ENCODE measurements around the gene RUNX3.
"Not testable (repeated sequence)": the region's sequence is repeated elsewhere in the genome, so short reads cannot be mapped to it uniquely, and the experiment has no call there.

RUNX3 gene

DNA sequence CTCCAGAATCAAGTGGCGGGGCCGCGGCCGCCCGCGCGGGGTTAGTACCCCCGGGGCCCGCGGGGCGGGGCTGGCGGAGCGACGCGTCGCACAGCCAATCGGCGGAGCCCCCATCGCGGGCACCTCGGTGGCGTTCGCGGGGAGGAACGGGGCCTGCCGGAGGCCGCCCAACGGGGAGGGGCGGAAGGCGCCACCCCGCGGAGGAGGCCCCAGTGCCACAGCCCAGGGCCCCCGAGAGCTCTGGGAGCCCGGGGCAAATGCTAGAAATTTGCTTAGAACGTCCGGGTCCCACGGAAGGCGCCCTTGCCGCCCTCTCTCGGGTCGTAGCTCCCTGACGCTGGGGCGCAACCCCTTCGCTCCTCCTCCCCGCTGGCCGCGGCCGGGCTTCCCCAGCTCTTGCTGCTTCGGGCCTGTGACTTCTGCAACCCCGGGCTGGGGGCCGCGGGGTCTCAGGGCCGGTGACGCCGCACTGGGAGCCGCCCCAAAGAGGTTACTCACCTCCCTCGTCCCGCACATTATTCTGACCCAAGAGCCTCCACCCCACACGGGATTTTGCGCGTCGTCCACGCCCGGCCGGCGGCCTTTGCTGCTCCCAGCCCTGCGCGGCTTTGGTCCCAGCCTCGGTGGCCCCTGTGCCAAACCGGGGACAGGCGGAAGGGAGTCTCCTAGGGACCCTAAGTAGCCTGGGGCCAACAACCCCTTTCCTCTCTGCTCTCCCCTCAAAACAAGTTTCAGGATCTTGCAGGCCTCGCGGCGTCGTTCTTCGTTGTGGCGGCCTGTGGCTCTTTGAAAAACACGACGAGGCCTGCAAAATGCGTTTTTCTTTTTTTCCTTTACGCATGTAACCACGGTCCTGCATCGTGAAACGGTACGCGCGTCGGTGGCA, at the start of gene RUNX3:
RUNX3 (minus strand) TSS at position 17 of the 886 bp plus-strand sequence. CDS start 408 bp downstream, outside the sequence.
- Histone ChIP-seq H3K9me3 (ENCODE audit: low read length) (peaks cover 4% of the 10 kb centered on the region), H3K27me3 (ENCODE audit: control insufficient read depth in 1 of 2, insufficient read depth in 2 of 2, low read length in 2 of 2) (peaks cover 77 to 91% of the 10 kb centered on the region in 2 donors), H3K4me3 (ENCODE audit: low read depth in 1 of 2, low read length in 2 of 2) (no peak within 1 kb of the TSS), H3K36me3 (ENCODE audit: insufficient read depth, low read length) (no peaks in the 10 kb centered on the region), H3K27ac (ENCODE audit: low read depth, low read length) (no peak within 1 kb of the TSS), H3K9ac (ENCODE audit: low read length) (no peak within 1 kb of the TSS), H3K4me1 (ENCODE audit: insufficient read depth, low read length) (no peaks in the 10 kb centered on the region)

DNA sequence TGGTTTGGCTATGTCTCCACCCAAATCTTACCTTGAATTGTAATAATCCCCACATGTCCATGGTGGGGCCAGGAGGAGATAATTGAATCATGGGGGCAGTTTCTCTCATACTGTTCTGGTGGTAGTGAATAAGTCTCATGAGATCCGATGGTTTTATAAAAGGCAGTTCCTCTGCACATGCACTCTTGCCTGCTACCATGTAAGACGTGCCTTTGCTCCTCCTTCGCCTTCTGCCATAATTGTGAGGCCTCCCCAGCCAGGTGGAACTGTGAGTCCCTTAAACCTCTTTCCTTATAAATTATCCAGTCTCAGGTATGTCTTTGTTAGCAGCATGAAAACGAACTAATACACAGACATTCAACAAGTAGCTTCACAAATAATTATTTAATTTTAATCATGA, 49.2 kb upstream of the RUNX3 start:
- H3K9ac ChIP-seq (ENCODE audit: low read length); H3K4me3 ChIP-seq (ENCODE audit: low read depth in 1 of 2, low read length in 2 of 2); H3K36me3 ChIP-seq (ENCODE audit: insufficient read depth, low read length); H3K27me3 ChIP-seq (ENCODE audit: control insufficient read depth in 1 of 2, insufficient read depth in 2 of 2, low read length in 2 of 2); H3K4me1 ChIP-seq (ENCODE audit: insufficient read depth, low read length); H3K27ac ChIP-seq (ENCODE audit: low read depth, low read length): not testable (repeated sequence)
- H3K9me3 ChIP-seq (ENCODE audit: low read length), result peaks cover 11% of the 10 kb centered on the region

DNA sequence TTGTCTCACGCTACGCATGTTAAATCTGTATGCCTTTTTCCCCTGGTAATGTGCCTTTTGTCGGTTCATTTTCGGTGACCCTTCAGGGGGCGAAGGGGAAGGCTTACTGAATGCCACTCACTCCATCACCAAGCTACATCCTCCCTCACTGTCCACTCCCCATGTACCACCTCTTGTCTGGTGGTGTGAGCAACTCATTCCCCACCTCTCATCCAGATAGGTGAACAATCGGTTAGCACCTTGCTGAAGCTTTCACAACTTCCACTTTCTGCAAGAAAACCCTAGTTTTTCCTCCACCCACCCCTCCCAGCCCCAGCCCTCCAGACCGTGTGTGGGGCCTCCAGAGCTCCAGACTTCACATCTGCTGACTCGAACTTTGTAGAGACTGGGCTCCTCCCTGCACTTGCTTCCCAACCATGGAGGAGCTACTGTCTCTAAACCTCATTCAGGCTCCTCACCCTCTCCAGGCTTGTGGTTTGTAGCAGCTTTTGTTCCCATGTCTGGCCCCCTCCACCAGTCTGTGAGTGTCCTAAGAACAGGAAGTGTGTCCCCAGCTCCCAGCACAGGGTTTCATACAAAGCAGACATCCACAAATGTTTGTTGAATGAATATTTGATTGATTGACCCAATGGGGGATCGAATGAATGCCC, 48.4 kb upstream of the RUNX3 start:
- Histone ChIP-seq H3K27ac (ENCODE audit: low read depth, low read length) (no peak overlapping the region), H3K27me3 (ENCODE audit: control insufficient read depth in 1 of 2, insufficient read depth in 2 of 2, low read length in 2 of 2) (no peaks in the 10 kb centered on the region), H3K4me1 (ENCODE audit: insufficient read depth, low read length) (no peaks in the 10 kb centered on the region), H3K4me3 (ENCODE audit: low read depth in 1 of 2, low read length in 2 of 2) (no peak overlapping the region), H3K9me3 (ENCODE audit: low read length) (peaks cover 11% of the 10 kb centered on the region), H3K36me3 (ENCODE audit: insufficient read depth, low read length) (no peaks in the 10 kb centered on the region), H3K9ac (ENCODE audit: low read length) (no peak overlapping the region)

DNA sequence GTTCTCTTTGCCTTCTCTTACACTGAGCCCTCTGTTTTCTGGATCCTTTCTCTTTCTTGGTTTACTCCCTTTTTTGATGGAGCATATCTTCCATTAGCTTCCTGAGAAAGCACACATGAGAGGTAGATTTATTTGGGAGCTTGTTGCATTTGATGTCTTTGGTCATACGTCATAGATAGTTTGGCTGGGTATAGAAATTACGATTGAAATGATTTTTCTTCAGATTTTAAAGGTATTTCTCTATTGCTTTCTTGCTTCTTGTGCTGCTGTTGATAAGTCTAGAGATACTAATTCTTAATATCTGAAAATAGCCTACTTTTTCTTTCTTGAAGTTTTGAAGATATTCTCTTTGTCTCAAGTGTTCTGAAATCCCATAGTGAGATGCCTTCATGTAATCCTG, 45.3 kb upstream of the RUNX3 start:
- no peak overlapping the region for H3K9ac ChIP-seq (ENCODE audit: low read length)
- H3K36me3 ChIP-seq (ENCODE audit: insufficient read depth, low read length), result no peaks in the 10 kb centered on the region
- no peak overlapping the region for H3K27ac ChIP-seq (ENCODE audit: low read depth, low read length)
- H3K4me1 ChIP-seq (ENCODE audit: insufficient read depth, low read length), result no peaks in the 10 kb centered on the region
- no peak overlapping the region for H3K4me3 ChIP-seq (ENCODE audit: low read depth in 1 of 2, low read length in 2 of 2)
- H3K9me3 ChIP-seq (ENCODE audit: low read length), result peaks cover 11% of the 10 kb centered on the region
- H3K27me3 ChIP-seq (ENCODE audit: control insufficient read depth in 1 of 2, insufficient read depth in 2 of 2, low read length in 2 of 2), result no peaks in the 10 kb centered on the region

DNA sequence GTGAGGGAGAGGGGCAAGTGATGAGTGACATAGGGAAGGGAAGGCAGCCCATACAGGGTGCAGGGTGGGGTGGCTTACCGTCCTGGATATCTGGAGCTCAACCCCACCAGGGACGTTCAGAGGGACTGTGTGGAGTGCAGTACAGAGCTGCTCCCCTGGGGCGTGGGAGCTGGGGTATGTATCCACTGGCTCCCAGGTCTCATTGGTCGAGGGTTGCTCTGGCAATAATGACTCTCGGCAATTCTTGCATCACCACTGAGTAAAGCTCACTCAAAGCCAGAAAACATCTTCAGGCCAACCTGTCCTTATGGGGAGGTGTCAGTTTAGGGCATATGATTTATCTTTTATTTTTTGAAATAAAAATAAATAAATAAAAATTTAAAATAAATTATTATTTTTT, 43.2 kb upstream of the RUNX3 start:
- Histone ChIP-seq H3K27ac (ENCODE audit: low read depth, low read length) (no peak overlapping the region), H3K27me3 (ENCODE audit: control insufficient read depth in 1 of 2, insufficient read depth in 2 of 2, low read length in 2 of 2) (no peaks in the 10 kb centered on the region), H3K9me3 (ENCODE audit: low read length) (peaks cover 11% of the 10 kb centered on the region), H3K4me3 (ENCODE audit: low read depth in 1 of 2, low read length in 2 of 2) (no peak overlapping the region), H3K9ac (ENCODE audit: low read length) (no peak overlapping the region), H3K36me3 (ENCODE audit: insufficient read depth, low read length) (no peaks in the 10 kb centered on the region), H3K4me1 (ENCODE audit: insufficient read depth, low read length) (no peaks in the 10 kb centered on the region)

DNA sequence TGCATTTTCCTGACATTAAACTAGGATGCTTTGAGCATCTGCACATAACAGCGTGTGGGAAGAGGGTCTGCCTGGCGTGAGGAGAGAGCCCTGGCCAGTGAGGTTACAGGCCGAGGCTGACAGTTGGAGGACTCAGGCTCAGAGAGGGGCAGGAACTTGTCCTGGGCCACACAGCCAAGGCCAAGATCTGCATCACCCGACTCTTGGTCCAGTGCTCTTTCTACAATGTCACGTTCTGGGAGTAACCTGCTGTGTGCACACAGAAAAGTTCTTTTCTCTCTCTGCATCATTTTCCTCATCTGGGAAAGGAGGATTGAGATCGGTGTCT, 42.8 kb upstream of the RUNX3 start:
- no peak overlapping the region for H3K4me3 ChIP-seq (ENCODE audit: low read depth in 1 of 2, low read length in 2 of 2)
- peaks cover 11% of the 10 kb centered on the region for H3K9me3 ChIP-seq (ENCODE audit: low read length)
- no peak overlapping the region for H3K9ac ChIP-seq (ENCODE audit: low read length)
- H3K27ac ChIP-seq (ENCODE audit: low read depth, low read length), result no peak overlapping the region
- no peaks in the 10 kb centered on the region for H3K27me3 ChIP-seq (ENCODE audit: control insufficient read depth in 1 of 2, insufficient read depth in 2 of 2, low read length in 2 of 2)
- H3K36me3 ChIP-seq (ENCODE audit: insufficient read depth, low read length), result no peaks in the 10 kb centered on the region
- no peaks in the 10 kb centered on the region for H3K4me1 ChIP-seq (ENCODE audit: insufficient read depth, low read length)

DNA sequence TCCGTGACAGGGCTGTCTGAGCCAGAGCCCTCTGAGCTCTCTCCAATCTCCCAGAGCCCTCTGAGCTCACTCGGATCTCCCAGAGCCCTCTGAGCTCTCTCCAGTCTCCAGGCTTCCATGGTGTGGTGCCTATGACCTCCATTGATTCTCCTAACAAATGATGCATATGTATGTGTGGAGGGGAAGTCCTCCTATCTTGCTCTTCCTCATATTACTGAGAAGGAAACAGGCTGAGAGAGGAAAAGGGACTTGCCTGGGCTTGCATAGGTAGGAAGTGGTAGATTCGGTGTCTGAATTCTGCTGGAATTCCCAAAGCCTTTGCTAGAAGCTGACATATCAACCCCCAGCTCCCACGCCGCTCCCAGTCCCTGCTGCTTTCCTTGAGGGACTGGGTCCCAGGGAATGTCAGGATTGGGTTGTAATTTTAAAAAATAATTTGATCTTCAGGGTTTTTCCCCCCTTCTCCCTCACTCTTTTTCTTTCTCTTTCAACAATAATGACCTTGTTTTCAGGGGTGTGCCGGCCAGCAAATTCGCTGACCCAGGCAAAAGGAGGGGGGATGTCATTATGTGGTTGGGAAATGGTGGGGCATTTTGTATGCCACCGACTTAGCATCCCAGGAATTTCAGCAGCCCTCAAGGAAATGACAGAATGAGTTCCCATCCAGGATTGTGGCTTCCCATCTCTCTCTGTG, 42.3 kb upstream of the RUNX3 start:
- no peak overlapping the region for H3K4me3 ChIP-seq (ENCODE audit: low read depth in 1 of 2, low read length in 2 of 2)
- H3K9ac ChIP-seq (ENCODE audit: low read length), result no peak overlapping the region
- peaks cover 11% of the 10 kb centered on the region for H3K9me3 ChIP-seq (ENCODE audit: low read length)
- H3K27ac ChIP-seq (ENCODE audit: low read depth, low read length), result no peak overlapping the region
- H3K27me3 ChIP-seq (ENCODE audit: control insufficient read depth in 1 of 2, insufficient read depth in 2 of 2, low read length in 2 of 2), result no peaks in the 10 kb centered on the region
- no peaks in the 10 kb centered on the region for H3K4me1 ChIP-seq (ENCODE audit: insufficient read depth, low read length)
- no peaks in the 10 kb centered on the region for H3K36me3 ChIP-seq (ENCODE audit: insufficient read depth, low read length)

DNA sequence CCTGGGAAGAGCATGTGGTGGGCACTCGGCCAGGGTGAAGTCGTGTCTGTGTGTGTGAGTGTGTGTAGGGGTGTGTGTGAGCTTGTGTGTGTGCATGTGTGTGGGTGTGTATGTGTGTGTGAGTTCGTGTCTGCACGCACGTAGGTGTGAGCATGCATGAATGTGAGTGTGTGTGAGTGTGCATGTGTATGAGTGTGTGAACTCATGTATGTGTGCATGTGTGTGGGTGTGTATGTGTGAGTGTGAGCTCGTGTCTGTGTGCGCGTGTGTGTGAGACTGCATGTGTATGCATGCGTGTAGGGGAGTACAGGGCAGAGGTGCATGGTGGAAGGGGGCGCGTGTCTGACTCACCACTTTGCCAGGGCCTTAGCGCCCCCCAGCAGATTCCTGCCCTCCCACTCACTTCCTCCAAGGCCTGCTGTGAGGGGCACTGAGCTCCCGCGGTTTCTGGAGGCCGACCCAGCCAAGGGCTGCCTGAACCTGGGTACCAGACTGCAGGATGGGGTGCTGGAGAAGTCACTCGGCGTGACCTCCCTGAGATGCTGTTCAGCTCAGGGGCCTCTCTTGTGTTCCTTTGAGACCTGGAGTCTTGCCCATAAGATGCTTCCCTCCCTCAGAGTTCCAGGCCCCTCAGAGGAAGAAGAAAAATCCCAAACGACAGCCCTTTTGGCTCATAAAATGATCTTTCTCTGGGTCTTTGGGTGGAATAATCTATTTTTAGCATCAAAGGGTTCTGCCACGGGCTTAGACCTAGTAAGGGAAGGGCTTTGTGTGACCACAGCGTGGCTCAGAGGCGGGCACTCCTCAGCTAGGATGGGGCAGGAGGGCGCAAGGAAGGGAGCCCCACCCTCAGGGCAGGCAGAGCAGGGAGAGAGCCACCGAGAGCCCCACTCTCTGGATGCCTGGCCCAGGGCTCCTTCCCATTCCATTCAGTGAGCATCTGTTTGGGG, 41.1 kb upstream of the RUNX3 start:
- peaks cover 8% of the 10 kb centered on the region for H3K9me3 ChIP-seq (ENCODE audit: low read length)
- H3K27me3 ChIP-seq (ENCODE audit: control insufficient read depth in 1 of 2, insufficient read depth in 2 of 2, low read length in 2 of 2), result no peaks in the 10 kb centered on the region
- H3K27ac ChIP-seq (ENCODE audit: low read depth, low read length), result no peak overlapping the region
- no peaks in the 10 kb centered on the region for H3K4me1 ChIP-seq (ENCODE audit: insufficient read depth, low read length)
- no peak overlapping the region for H3K4me3 ChIP-seq (ENCODE audit: low read depth in 1 of 2, low read length in 2 of 2)
- no peak overlapping the region for H3K9ac ChIP-seq (ENCODE audit: low read length)
- H3K36me3 ChIP-seq (ENCODE audit: insufficient read depth, low read length), result no peaks in the 10 kb centered on the region

DNA sequence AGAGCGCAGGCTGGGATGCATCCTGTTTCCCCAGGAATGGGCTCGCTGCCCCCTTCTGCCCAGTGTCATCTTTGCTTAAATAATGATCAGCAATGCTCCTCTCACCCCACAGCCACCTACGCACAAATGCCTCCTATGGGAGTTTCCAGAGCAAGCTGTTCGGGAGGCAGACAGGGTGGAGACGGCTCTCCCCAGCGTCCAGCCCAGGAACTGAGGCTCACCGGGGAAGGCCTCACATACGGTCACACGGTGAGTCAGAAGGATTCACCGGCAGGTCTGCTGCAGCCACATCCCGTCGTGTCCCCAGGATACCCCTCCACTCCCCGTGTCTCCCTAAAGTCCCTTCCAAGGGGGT, 40.3 kb upstream of the RUNX3 start:
- H3K27me3 ChIP-seq (ENCODE audit: control insufficient read depth in 1 of 2, insufficient read depth in 2 of 2, low read length in 2 of 2), result no peaks in the 10 kb centered on the region
- H3K9me3 ChIP-seq (ENCODE audit: low read length), result peaks cover 2% of the 10 kb centered on the region
- H3K36me3 ChIP-seq (ENCODE audit: insufficient read depth, low read length), result no peaks in the 10 kb centered on the region
- H3K4me1 ChIP-seq (ENCODE audit: insufficient read depth, low read length), result no peaks in the 10 kb centered on the region
- no peak overlapping the region for H3K9ac ChIP-seq (ENCODE audit: low read length)
- no peak overlapping the region for H3K27ac ChIP-seq (ENCODE audit: low read depth, low read length)
- H3K4me3 ChIP-seq (ENCODE audit: low read depth in 1 of 2, low read length in 2 of 2), result no peak overlapping the region

DNA sequence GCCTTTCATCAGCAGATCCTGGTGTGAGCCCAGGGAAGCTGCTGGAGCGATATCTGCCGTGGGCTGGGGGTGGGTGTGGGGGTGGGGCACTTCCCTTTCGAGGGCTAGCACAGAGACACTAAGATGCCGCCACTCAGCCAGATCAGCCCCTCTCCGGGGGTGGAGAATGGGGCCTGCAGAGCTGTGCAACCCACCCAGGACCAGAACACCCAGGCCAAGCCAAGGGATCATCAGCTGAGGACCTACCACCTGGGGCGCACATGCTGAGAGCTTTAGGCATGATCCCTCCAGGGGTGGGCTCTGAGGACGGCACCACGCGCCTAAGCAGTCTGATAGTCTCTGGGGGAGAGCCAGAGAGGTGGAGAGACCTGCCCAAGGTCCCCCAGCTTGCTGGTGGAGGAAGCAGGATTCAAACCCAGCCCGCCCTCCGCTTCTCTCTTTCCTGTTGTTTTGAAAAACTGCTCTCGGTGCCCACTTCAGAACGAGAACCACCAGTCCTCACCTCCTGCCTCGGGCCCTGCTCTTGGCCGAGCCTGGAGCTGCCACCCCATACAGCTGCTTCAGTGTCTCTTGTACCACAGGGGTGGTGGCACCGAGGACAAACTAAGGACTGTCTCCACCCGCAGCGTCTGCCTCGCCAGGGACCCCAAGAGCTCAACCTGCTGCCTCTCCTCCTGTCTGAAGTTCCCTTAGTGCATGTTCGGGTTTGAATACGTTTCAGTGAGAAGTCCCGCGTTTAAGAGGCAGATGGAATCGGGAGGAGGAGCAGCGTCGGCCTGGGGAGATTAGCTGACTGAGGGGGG, 39.7 kb upstream of the RUNX3 start:
- Histone ChIP-seq H3K9me3 (ENCODE audit: low read length) (no peaks in the 10 kb centered on the region), H3K27me3 (ENCODE audit: control insufficient read depth in 1 of 2, insufficient read depth in 2 of 2, low read length in 2 of 2) (peaks cover 0 to 4% of the 10 kb centered on the region in 2 donors), H3K9ac (ENCODE audit: low read length) (no peak overlapping the region), H3K36me3 (ENCODE audit: insufficient read depth, low read length) (no peaks in the 10 kb centered on the region), H3K27ac (ENCODE audit: low read depth, low read length) (no peak overlapping the region), H3K4me1 (ENCODE audit: insufficient read depth, low read length) (no peaks in the 10 kb centered on the region), H3K4me3 (ENCODE audit: low read depth in 1 of 2, low read length in 2 of 2) (no peak overlapping the region)
